DND-41 (cell line): Measurements from ENCODE around the gene KCNC3.

Experiments used
- ATAC-seq: fragments of 200-7000 bp; cut with Tn5 transposase; 3 replicates; pipeline ENCODE4 v1.9.1; 2021; ENCODE audit warnings: low read depth; ENCODE audit not compliant: insufficient read depth
- DNase-seq: peaks from one replicate; pipeline ENCODE4 v3.0.0-alpha.2; 2020
- H2AFZ ChIP-seq: 2 replicates; pipeline ENCODE4 v1.6.0; 2012; ENCODE audit warnings: low read depth, low read length
- H3K27ac ChIP-seq: 2 replicates; pipeline ENCODE4 v1.5.1; 2012; ENCODE audit warnings: low read length, inconsistent platforms
- H3K27me3 ChIP-seq: fragments of 200-600 bp; sonication (generic); 2 replicates; pipeline ENCODE4 v1.6.0; 2012; ENCODE audit warnings: low read length, mild to moderate bottlenecking, inconsistent platforms; ENCODE audit not compliant: insufficient read depth, poor library complexity
- H3K36me3 ChIP-seq: 2 replicates; pipeline ENCODE4 v1.5.1; 2012; ENCODE audit warnings: low read length, inconsistent platforms; ENCODE audit not compliant: insufficient read depth
- H3K4me1 ChIP-seq: 2 replicates; pipeline ENCODE4 v1.5.1; 2012; ENCODE audit warnings: mild to moderate bottlenecking, low read length; ENCODE audit not compliant: insufficient read depth
- H3K4me2 ChIP-seq: 2 replicates; pipeline ENCODE4 v1.6.0; 2012; ENCODE audit warnings: mild to moderate bottlenecking, moderate library complexity, low read length, inconsistent platforms; ENCODE audit not compliant: insufficient read depth
- H3K4me3 ChIP-seq, 2 experiments: fragments of 200-600 bp in 1 of 2; shearing (Covaris generic) in 1 of 2; 2 replicates each; pipeline ENCODE4 v1.5.1; 2012 to 2016; ENCODE audit warnings: inconsistent platforms in 2 of 2, low read length in 2 of 2, mild to moderate bottlenecking in 2 of 2, low read depth in 1 of 2, moderate library complexity in 1 of 2
- H3K79me2 ChIP-seq: 2 replicates; pipeline ENCODE4 v1.6.0; 2012; ENCODE audit warnings: low read length, inconsistent platforms; ENCODE audit not compliant: insufficient read depth
- H3K9ac ChIP-seq: 2 replicates; pipeline ENCODE4 v1.6.0; 2012; ENCODE audit warnings: low read depth, mild to moderate bottlenecking, inconsistent platforms, low read length, moderate library complexity
- H3K9me3 ChIP-seq: 2 replicates; pipeline ENCODE4 v1.5.1; 2012; ENCODE audit warnings: low read length, moderate library complexity, mild to moderate bottlenecking, inconsistent platforms; ENCODE audit not compliant: insufficient read depth, severe bottlenecking
- H4K20me1 ChIP-seq: 2 replicates; pipeline ENCODE4 v1.6.0; 2012; ENCODE audit warnings: low read length; ENCODE audit not compliant: insufficient read depth
- CTCF ChIP-seq: IDR thresholded peaks from 2 replicates; pipeline ENCODE4 v1.5.1; 2012; ENCODE audit warnings: borderline replicate concordance, low read length, moderate library complexity, mild to moderate bottlenecking; ENCODE audit not compliant: poor library complexity, severe bottlenecking; ENCODE audit errors: extremely low read depth
- EZH2 ChIP-seq: IDR thresholded peaks from 3 replicates; pipeline ENCODE4 v1.6.1; 2012; ENCODE audit warnings: borderline replicate concordance, low read depth, mild to moderate bottlenecking, moderate library complexity, low read length, inconsistent platforms; ENCODE audit not compliant: severe bottlenecking

Gene KCNC3

GRCh38 chr19:50312967-50313811 is 16.0 kb downstream of the KCNC3 start:
- H3K27ac ChIP-seq: no peak overlapping the region

GRCh38 chr19:50311723-50312635 is 17.2 kb downstream of the KCNC3 start:
- Histone ChIP-seq H3K79me2 (no peaks in the 10 kb centered on the region), H3K27ac (no peak overlapping the region), H3K4me3 (no peak overlapping the region), H3K9ac (no peak overlapping the region), H3K4me2 (no peak overlapping the region), H3K9me3 (no peaks in the 10 kb centered on the region), H4K20me1 (no peaks in the 10 kb centered on the region; the same call in 1 of the 2 replicates), H2AFZ (no peak overlapping the region), H3K4me1 (peaks cover 7% of the 10 kb centered on the region; the same call in 1 of the 2 replicates), H3K27me3 (peaks cover 2% of the 10 kb centered on the region), H3K36me3 (no peaks in the 10 kb centered on the region)
- TF ChIP-seq EZH2 (no peak), CTCF (no peak)
- ATAC-seq (no peak), DNase-seq (no peak)

More at GRCh38 chr19:50312967-50313811, 16.0 kb downstream of the KCNC3 start:
- Histone ChIP-seq H3K27me3 (no peaks in the 10 kb centered on the region), H3K79me2 (no peaks in the 10 kb centered on the region), H2AFZ (no peak overlapping the region), H3K4me2 (no peak overlapping the region), H3K36me3 (no peaks in the 10 kb centered on the region), H3K4me1 (peaks cover 7% of the 10 kb centered on the region; the same call in 1 of the 2 replicates), H3K9ac (no peak overlapping the region), H3K9me3 (no peaks in the 10 kb centered on the region), H3K4me3 (no peak overlapping the region), H4K20me1 (no peaks in the 10 kb centered on the region; the same call in 1 of the 2 replicates)
- no peak for ATAC-seq
- no peak for DNase-seq
- TF ChIP-seq CTCF (no peak), EZH2 (no peak)

GRCh38 chr19:50310759-50311465 is 18.3 kb downstream of the KCNC3 start:
- no peaks in the 10 kb centered on the region for H3K9me3 ChIP-seq
- TF ChIP-seq CTCF: no peak
- no peak overlapping the region for H2AFZ ChIP-seq
- ATAC-seq: no peak
- no peaks in the 10 kb centered on the region for H3K79me2 ChIP-seq
- no peaks in the 10 kb centered on the region for H3K36me3 ChIP-seq
- no peaks in the 10 kb centered on the region; the same call in 1 of the 2 replicates for H4K20me1 ChIP-seq
- no peak overlapping the region for H3K4me3 ChIP-seq
- DNase-seq: no peak
- peaks cover 6% of the 10 kb centered on the region for H3K27me3 ChIP-seq
- no peak overlapping the region for H3K4me2 ChIP-seq
- peaks cover 3% of the 10 kb centered on the region; the same call in 1 of the 2 replicates for H3K4me1 ChIP-seq
- no peak overlapping the region for H3K9ac ChIP-seq
- H3K27ac ChIP-seq: no peak overlapping the region
